NT2/D1 (cell line): ENCODE measurements around the gene ZNF205.

Experiments
- DNase-seq: peaks from one replicate; pipeline ENCODE4 v3.0.0-alpha.2; 2011; ENCODE audit warnings: low read depth, low spot score
- H3K27me3 ChIP-seq: 2 replicates; pipeline ENCODE4 v1.6.0; 2011; ENCODE audit warnings: mild to moderate bottlenecking; ENCODE audit not compliant: insufficient read length, insufficient read depth
- H3K36me3 ChIP-seq: 2 replicates; pipeline ENCODE4 v1.6.1; 2011; ENCODE audit warnings: mild to moderate bottlenecking, low read length, mixed read lengths; ENCODE audit not compliant: insufficient read depth, insufficient read length
- H3K4me1 ChIP-seq: 2 replicates; pipeline ENCODE4 v1.5.1; 2011; ENCODE audit not compliant: insufficient read depth, insufficient read length
- H3K4me3 ChIP-seq: 2 replicates; pipeline ENCODE4 v1.5.1; 2011; ENCODE audit warnings: low read depth; ENCODE audit not compliant: insufficient read length
- H3K9ac ChIP-seq: 2 replicates; pipeline ENCODE4 v1.6.0; 2011; ENCODE audit warnings: low read depth; ENCODE audit not compliant: insufficient read length
- H3K9me3 ChIP-seq: 2 replicates; pipeline ENCODE4 v1.5.1; 2011; ENCODE audit warnings: mild to moderate bottlenecking, low read length; ENCODE audit not compliant: insufficient read depth
- SUZ12 ChIP-seq: IDR thresholded peaks from 2 replicates; pipeline ENCODE4 v1.6.1; 2011; ENCODE audit not compliant: insufficient read length, insufficient read depth; ENCODE audit errors: extremely low read depth
- YY1 ChIP-seq: IDR thresholded peaks from 2 replicates; pipeline ENCODE4 v1.6.1; 2011; ENCODE audit not compliant: insufficient read length, insufficient read depth
- ZNF274 ChIP-seq: IDR thresholded peaks from 2 replicates; pipeline ENCODE4 v1.6.1; 2011; ENCODE audit warnings: mild to moderate bottlenecking, low read depth, low read length

ZNF205 gene

GRCh38 chr16:3099732-3100499, 12.5 kb upstream of the ZNF205 start:
- Histone ChIP-seq H3K9me3 (no peaks in the 10 kb centered on the region), H3K4me1 (peaks cover 18% of the 10 kb centered on the region), H3K36me3 (no peaks in the 10 kb centered on the region), H3K4me3 (peak overlapping the region; percentile 97), H3K9ac (peak overlapping the region; percentile 99), H3K27me3 (no peaks in the 10 kb centered on the region)
- DNase-seq, result peak; percentile 88
- TF ChIP-seq SUZ12 (no peak), ZNF274 (no peak), YY1 (peak; percentile 4)

GRCh38 chr16:3101018-3101840, 11.2 kb upstream of the ZNF205 start:
- no peak for TF ChIP-seq SUZ12
- TF ChIP-seq ZNF274, result no peak
- H3K4me1 ChIP-seq, result peaks cover 17% of the 10 kb centered on the region
- no peaks in the 10 kb centered on the region for H3K9me3 ChIP-seq
- H3K27me3 ChIP-seq, result no peaks in the 10 kb centered on the region
- no peak for DNase-seq
- peak overlapping the region; percentile 37 for H3K9ac ChIP-seq
- no peak overlapping the region for H3K4me3 ChIP-seq
- H3K36me3 ChIP-seq, result no peaks in the 10 kb centered on the region

GRCh38 chr16:3101841-3102470, 10.4 kb upstream of the ZNF205 start:
- Histone ChIP-seq H3K9me3 (no peaks in the 10 kb centered on the region), H3K27me3 (peaks cover under 1% of the 10 kb centered on the region), H3K4me3 (peak overlapping the region; percentile 3), H3K36me3 (no peaks in the 10 kb centered on the region), H3K4me1 (peaks cover 14% of the 10 kb centered on the region), H3K9ac (peak overlapping the region; percentile 29)
- no peak for TF ChIP-seq YY1
- no peak for TF ChIP-seq SUZ12
- TF ChIP-seq ZNF274, result no peak
- DNase-seq, result peak; percentile 77

- no peaks in the 10 kb centered on the region for H3K9me3 ChIP-seq
- no peaks in the 10 kb centered on the region for H3K36me3 ChIP-seq
- peaks cover 7% of the 10 kb centered on the region for H3K27me3 ChIP-seq
- peaks cover 3% of the 10 kb centered on the region for H3K4me1 ChIP-seq
- no peak for TF ChIP-seq ZNF274
- no peak for TF ChIP-seq YY1
- TF ChIP-seq SUZ12, result no peak
- peak overlapping the region; percentile 96 for H3K9ac ChIP-seq
- peak; percentile 86 for DNase-seq
- H3K4me3 ChIP-seq, result peak overlapping the region; percentile 68
Observed at GRCh38 chr16:3106205-3106928, 6.0 kb upstream of the ZNF205 start.

- H3K27me3 ChIP-seq, result no peaks in the 10 kb centered on the region
- H3K36me3 ChIP-seq, result peaks cover 40% of the 10 kb centered on the region
- no peaks in the 10 kb centered on the region for H3K9me3 ChIP-seq
- no peak for DNase-seq
- peak overlapping the region; percentile 81 for H3K4me3 ChIP-seq
- TF ChIP-seq SUZ12 (no peak), YY1 (no peak), ZNF274 (no peak)
- H3K9ac ChIP-seq, result peak overlapping the region; percentile 88
- peaks cover 13% of the 10 kb centered on the region for H3K4me1 ChIP-seq
Observed at GRCh38 chr16:3112881-3113574, 642 bp downstream of the ZNF205 start.

GRCh38 chr16:3113765-3114479, 1.5 kb downstream of the ZNF205 start:
- Histone ChIP-seq H3K4me1 (peaks cover 13% of the 10 kb centered on the region), H3K4me3 (peak overlapping the region; percentile 81), H3K9me3 (no peaks in the 10 kb centered on the region), H3K27me3 (no peaks in the 10 kb centered on the region), H3K9ac (no peak overlapping the region), H3K36me3 (peaks cover 49% of the 10 kb centered on the region)
- TF ChIP-seq SUZ12, result no peak
- no peak for TF ChIP-seq ZNF274
- no peak for TF ChIP-seq YY1
- no peak for DNase-seq
